SIG-M5 (cell line): ENCODE measurements around the gene INPP4A.

Source experiments
- DNase-seq: peaks from one replicate; lab custom pipeline; 2025; lab: John Stamatoyannopoulos, UW

Gene INPP4A

DNA sequence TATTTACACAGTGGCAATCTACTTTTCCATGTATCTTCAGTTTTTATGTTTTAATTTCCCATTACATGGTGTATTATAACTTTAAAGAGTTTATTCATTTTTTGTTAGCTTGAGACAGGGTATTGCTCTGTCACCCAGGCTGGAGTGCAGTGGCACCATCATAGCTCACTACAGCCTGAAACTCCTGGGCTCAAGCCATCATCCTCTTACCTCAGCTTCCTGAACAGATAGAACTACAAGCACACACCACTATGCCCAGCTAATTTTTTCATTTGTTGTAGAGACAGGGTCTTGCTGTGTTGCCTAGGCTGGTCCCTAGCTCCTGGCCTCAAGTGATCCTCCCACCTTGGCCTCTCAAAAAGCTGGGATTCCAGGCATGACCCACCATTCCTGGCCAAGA is 96.8 kb downstream of the INPP4A start:
- no peak for DNase-seq

DNA sequence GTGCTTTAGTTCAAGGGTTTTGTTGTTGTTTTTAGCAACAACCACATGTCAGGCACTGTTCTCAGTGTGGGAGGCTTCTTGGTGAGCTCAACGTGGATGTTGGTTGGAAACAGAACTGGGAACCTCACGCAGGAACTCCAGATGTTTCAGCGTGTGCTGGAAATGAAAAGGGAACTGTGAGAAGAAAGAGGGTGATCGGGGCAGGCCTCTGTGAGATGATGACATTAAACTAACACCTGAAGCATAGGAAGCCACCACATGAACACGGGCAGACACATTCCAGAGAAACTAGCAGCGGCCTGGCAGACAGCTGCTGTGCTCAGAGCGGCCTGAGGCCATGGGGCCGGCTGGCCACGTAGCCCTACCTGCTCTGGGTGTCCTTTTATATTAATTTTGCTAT is 97.2 kb downstream of the INPP4A start:
- no peak for DNase-seq

DNA sequence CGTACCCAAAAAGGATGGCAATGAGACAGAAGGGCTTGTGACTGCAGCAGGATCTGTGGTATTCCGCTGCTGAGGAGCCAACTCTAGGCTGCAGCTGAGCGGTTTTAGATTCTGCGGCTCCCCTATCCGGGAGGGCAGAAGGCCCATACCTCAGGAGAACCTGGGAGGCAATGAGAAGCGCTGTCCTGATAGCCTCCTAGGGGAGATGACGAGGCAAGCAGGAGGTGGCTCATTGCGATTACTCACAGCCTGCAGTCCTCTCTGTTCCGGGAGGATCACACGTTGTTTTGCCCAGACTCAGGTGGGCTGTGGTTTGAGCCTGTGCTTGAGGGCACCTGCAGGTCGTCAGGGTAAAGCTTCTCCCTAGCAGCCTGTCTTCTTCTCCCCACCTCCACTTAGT is 98.6 kb downstream of the INPP4A start:
- no peak for DNase-seq

DNA sequence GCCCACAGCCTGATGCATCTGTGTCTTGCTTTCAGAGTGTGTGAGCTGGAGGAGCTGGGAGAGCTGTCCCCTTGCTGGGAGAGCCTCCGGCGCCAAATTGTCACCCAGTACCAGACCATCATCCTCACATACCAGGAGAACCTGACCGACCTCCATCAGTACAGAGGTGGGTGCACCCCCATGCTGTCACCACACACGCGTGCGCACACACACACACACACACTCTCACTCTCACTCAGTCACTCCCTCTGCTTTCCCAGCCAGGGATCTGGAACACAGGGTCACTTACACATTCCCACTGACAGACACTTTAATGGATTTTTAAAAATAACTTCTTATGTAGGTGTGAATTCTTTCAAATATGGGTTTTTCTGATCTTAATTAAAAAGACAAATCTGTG is 99.2 kb downstream of the INPP4A start:
- DNase-seq, result no peak

DNA sequence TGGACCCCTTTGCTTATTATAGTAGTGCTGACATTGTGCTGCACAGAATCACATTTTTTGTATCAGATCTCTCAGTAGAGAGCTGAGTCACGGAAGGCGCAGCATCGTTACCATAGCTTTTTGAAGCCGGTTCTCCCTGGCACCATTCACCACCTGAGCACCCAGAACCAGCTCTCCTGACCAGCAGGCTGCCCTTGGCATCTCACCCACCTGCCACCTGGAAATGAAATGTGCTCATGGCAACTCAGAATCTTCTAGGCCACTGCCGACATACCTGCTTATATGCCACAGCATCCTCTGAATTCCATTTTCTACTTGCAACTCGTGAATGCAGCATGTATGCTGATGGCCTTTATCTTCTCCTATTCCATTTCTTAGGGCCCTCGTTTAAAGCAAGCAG is 100.9 kb downstream of the INPP4A start:
- DNase-seq, result no peak

DNA sequence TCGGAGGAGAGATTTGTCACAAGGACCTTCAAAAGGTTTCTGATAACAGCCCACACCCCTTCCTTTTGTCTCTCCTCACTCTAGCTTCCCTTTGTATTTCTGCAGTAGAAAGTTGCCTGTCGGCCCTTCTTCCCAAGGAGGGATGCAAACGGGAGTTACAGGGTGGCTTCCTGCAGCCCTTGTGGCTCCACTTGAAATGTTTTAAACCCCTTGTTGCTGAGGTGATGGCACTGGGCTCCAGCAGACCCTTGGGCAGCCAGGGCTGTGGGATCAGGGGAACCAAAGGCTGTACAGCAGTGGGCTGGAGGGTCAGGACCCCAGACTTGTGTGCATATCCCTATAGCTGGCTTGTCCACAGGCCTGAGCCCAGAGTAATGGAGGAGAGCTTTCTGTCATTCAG is 101.5 kb downstream of the INPP4A start:
- DNase-seq, result no peak

DNA sequence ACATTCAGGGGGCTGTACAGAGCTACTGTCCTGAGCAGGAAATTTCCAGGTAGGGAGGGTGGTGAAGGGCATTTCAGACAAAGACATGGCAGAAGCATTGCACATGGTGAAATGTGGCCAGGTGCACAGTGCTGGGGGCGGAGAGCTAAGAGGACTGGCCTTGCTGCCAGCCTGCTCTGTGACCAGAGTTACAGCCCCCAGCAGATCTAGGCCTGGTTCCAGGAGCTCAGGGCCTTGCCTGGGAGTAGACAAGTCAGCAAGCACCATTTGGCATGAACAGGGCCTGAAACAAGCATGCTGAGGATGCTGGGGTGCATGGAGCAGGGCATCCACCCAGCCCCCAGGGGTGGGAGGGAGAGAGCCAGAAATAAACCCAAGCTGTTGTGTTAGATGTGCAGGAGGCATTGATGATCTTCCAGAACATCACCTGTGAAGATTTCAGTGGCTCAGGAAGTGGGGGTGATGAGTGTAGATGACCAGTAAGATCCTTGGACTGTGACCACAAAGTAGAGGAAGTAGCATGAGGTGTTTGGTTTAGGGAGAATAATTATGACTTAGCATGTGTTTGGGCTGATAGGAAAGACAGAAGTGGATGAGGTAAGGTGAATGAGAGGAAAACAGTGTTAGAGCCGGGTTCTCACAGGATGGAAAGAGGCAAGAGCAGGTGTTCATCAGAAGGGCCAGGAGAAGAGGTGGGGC is 102.6 kb downstream of the INPP4A start:
- no peak for DNase-seq

DNA sequence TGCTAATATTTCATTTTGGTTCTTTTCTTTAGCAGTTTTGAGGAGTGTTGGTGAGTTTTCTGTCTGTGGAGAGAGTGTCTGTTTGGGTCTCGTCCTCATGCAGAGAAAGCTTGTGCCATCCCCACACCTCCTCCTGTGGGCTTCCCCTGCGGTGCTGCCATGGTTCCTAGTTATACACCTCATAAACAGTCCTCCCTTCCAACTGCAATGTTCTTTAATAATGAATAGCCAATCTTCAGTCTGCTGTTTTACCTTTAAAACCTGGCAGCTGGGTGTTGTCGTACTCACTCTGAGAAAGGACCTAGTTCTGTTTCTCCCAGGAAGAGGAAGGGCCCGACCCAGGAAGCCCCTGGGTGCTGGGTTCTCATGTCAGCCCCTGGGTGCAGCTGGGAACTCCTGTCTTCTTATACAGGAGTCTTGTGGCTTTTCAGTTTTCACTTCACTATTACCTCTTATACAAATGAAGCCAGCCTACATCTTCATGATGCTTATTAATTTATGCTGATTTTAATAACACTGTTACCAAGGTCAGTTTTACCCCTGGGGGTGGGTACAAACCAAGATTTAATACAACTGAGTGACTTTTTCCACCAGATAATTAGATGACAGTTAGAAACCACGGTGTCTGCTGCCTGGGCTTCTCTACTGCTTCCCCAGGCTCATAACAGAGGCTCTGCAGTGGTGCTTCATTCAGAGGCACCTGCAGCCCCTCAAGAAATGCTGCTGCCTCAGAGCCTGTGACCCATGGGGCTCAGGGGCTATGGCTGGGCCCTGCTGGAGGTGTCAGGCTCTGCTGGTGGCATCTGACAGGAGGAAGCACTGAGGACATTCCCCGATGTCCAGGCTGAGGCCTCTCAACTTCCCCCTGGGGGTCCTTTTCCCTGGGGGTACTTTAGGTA is 104.5 kb downstream of the INPP4A start:
- DNase-seq, result no peak

DNA sequence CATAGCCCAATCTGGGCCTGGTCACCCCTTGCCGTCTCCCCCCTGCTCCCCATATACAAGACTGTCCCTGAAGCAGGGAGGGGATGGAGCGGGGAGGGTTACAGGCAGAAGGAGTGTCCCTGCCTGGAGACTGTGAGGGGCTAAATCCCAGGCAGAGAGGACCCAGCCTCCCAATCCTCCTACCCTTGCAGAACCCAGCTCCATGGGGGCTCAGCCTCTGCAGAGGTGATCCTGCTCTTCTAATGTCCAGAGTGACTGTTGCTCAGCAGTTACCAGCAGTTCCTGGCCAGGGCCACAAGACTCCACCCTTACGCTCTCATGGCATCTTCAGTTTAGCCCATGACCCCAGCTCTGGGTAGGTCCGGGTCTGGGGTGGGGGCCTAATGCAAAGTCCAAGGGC is 105.5 kb downstream of the INPP4A start:
- no peak for DNase-seq

DNA sequence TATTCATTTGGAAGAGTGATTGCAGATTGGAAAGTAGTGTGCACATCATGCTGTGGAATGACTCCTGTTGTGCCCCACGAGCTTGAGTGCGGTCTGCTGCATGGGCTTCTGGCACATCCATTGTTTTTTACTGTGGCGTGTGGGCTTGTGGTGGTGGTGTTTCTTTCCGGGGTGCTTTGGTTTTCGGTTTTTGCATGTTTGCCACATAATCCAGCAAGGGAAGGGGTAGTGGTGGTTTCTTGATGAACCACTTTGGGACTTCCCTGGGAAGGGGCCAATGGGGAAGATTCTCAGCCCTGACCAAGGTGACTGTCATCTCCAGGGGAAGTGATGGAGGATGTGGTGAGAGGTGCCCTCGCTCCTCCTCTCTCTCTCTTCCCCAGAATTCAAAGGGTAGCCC is 106.7 kb downstream of the INPP4A start:
- no peak for DNase-seq

DNA sequence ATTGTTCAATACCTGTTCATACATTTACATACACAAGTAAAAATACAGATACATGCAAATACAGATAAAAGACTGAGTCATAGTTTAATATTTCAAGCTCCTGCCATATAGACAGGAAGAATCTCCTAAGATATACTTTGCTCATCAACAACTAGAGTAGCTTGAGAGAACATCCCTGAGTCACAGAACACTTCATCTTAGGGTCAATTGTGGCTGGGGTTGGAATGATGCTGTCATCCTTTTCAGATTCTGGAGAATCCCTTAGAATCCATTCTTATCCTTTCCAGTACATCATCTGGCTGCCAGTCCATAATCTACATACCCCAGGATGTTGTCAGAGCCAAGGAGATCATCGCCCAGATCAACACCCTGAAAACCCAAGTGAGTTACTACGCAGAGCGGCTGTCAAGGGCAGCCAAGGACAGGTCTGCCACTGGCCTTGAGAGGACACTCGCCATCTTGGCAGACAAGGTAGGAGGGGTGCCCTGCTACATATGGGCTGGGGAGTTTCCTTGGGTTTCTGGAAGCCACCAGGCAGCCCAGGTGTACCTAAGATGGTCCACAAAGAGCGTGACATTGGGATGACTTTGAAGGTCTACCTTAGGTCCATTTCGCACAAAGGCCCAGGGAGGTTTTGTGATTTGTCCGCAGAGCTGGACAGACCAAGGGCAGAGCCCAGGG is 108.0 kb downstream of the INPP4A start:
- DNase-seq, result no peak

DNA sequence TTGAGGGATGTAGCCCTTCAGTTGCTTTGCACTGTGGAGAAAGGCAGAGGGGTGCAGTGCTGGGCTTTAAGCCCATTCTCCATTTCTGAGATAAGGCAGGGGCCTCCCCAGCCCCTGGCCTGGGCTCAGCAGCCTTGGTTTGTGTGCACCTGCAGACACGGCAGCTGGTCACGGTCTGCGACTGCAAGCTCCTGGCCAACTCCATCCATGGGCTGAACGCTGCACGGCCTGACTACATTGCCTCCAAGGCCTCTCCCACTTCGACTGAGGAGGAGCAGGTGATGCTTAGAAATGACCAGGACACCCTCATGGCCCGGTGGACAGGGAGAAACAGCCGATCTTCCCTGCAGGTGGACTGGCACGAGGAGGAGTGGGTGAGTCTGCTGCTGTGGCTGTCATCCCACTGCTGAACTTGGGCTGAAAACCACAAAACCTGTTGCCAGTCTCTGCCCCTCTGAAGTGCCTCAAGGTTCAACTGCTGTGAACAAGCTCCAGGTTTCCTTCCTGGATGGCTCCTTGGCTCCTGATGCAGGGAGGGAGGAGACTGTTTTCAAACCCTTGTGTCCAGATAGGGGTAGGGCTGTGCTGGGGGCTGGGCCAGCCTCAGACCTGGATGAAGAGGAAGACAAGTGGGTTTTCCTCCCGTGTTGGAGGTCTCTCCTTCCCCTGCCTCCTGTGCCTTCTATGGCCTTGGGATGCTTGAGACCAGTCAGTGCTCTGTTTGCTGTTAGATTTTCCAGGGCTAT is 109.6 kb downstream of the INPP4A start:
- DNase-seq, result no peak

DNA sequence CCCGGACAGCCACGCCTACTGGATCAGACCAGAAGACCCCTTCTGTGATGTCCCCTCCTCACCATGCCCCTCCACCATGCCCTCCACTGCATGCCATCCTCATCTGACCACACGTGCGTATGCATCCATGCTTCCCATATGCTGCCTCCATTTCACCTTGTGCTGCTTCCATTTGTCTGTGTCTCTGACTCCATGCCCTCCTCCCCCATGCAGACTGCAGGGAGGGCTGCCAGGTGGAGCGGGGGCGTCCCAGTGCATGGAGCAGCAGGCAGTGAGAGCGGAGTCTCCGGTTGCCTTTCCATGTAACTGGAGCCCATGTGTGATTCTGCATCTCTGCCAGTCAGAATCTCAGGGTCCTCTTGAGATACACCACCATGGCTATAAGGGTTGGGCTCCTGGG is 111.0 kb downstream of the INPP4A start:
- DNase-seq, result no peak

DNA sequence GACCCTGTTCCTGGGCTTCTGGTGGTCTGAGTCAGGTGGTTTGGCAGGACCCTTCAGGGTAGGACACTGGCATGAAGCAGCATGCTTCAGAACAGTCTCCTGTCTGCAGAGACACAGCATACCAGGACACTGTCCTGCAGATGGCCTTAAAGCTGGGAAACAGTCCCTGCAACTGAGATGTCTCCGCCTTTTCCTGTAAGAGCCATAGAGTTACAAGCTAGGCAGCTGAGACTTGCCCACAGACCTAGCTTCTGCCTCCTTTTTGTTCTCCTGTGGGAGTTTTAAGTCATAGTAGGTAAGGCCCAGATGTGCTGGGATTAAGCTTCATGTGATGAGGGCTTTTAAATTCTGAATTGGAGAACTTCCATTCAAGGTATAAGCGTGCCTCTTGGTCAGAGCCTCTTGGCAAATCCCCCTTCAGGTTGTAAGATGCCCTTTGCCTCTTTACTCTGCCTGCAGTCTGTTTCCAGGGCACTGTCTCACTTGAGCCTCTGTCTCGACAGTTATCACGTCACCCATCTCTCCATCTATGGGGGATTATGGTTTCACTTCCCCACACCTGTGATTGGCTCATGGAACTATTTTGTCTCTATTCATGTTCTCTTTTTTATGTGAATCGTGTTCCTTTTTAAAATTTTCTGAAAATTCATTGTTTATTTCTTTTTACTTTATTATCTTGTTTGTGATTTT is 111.8 kb downstream of the INPP4A start:
- no peak for DNase-seq

DNA sequence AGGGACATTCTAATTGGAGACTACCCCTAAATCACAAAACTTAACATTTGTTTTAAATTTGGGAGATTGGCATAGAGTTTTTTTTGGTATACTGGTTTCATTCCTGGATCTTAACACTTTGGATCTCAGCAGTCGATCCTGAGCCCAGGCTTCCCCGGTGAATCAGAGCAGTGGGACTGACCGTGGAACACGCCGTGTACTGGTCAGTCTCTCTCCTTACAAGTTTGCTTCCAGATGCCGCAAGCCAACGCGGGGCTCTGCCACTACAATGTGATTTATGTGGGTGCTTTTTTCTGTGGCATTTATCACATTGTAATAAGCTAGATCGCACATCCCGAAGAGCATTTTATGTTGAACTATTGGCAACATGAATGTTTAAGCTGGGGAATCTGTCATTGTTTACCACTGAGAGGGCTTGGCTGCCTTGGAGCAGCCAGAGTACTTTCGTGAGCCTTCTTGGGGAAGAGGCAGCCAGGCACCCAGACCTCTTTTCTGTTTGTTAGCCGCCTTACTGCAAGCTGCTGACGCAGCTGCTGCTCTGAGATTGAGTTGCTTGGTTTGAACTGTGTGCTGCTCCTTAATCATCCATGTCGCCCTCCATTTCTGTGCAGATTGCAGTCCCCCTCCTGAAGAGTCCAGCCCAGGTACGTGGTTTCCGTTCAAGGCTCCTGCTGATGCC is 114.3 kb downstream of the INPP4A start:
- no peak for DNase-seq

DNA sequence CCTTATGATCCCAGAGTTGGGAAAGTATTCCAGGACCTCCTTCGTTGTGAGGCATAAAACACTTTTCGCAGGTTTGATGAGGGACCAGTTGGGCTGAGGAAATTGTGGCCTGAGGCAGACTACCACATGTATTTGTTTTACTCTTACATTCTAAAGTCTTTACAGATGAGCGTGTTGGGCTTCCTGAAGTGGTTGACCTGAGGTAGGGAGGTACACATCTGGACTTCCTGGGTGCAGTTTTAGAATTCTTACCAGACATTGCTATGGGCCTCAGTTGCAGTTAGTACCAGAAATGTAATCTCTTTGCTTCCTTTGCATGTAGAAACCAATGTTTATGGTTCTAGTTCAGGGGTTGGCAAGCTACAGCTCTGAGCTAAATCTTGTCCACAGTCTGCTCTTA is 114.9 kb downstream of the INPP4A start:
- no peak for DNase-seq

DNA sequence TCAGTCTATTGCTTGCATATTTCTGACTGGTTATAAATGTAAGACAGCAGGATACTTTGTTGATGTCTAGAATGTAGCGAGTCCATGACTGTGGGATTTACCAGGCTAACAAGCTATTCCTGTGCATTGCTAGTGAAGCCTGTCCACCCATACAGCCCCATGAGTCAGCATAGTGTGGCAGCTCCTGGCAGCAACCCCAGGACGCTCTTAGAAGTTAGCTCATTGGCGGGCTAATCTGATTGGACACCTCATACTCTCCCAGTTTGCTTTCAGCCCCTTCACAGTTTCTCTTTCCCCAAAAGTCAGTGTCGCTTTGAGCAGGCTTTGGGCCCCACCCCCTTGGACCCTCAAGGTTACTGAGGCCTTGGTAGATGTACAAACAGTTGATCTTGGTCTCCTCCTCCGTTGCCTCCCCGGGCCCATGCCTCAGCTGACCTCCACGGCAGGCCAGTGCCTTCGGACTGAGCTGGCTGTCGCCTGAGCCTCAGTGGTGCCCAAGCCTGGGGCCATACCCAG is 115.7 kb downstream of the INPP4A start:
- no peak for DNase-seq

DNA sequence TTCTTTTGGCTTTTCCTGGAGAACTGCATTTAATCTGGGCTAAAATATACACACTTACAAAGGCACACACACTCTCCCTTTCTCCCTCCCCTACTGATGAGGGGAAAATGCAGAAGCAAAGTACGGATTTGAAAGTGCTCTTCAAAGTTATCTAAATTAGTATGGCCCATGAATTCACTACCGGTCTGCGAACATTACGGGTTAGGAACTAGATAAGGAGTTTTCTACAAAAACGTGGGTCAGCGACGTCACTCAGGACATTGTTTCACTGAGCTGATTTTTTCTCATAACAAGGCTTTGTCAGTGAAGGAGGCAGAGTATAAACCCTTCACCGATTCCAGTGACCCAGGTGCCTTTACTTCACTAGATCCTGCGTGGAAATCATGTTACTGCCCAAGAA is 116.4 kb downstream of the INPP4A start:
- DNase-seq, result no peak

DNA sequence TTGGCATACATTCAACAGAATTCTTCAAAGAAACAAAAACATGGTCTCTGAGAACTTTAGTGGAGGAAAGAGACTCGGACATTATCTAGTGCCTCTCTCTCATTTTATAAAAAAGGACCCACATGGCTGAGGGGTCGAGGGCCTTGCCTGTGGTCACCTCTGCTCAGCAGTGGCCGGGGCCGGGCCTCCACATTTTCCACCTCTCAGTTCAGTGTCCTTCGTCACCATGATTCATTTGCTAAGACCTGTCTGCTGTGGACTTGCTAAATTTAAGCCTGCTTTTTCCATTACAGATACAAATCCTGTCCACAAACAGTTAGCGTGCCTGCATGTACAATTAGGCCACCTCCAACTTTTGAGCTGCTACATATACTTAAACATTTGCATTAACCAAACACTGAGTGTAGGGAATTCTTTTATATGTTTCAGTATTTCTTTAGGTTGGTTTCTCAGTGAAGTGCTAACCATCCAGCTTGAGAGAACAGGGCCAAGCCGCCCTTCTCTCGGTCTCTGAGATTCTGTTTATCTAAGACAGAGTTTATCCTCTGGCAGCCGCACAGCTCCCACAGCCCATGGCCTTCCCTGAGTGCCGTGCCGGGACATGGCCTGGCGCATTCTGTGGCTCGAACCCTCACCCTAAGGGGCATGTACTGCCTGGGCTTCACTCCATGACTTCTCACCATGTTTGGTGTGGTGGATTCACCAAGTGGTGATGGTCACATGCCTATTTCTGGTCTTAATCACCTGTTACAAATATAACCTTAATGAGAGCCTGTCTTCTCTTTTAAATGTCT is 117.4 kb downstream of the INPP4A start:
- DNase-seq, result no peak

DNA sequence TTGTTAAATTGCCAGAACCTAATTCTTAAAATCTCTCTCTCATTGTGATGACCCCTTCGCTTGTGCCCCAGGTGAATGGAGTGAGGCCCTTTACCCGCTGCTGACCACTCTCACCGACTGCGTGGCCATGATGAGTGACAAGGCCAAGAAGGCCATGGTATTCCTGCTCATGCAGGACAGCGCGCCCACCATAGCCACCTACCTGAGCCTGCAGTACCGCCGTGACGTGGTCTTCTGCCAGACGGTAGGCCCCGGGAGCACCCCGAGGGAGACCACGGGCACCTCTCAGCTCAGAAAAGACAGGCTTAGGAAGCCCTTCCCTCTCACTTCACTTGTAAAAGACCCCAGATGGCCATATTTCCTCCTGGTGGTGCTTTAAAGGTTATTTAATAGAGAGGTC is 118.7 kb downstream of the INPP4A start:
- no peak for DNase-seq
